ENCODE results near the gene CYSTM1.

CYSTM1 gene

GRCh38 chr5:140131967-140132409 lies 43.0 kb upstream of the CYSTM1 start:
- no peak for DNase-seq (ENCODE audit: low spot score)
- in situ Hi-C loops (cut with MboI; ENCODE audit: low pct_unique_long_range_greater_than_20kb, low sequenced_read_pairs, unreplicated experiment), result no loop called here

GRCh38 chr5:140133514-140134167 lies 41.3 kb upstream of the CYSTM1 start:
- in situ Hi-C loops (cut with MboI; ENCODE audit: low pct_unique_long_range_greater_than_20kb, low sequenced_read_pairs, unreplicated experiment), result no loop called here
- no peak for TF ChIP-seq CTCF (IDR thresholded peaks at IDR 0.05; ENCODE audit: extremely low read depth, insufficient read depth, missing control alignments)
- no peak for DNase-seq (ENCODE audit: low spot score)

More at GRCh38 chr5:140131967-140132409, 43.0 kb upstream of the CYSTM1 start:
- TF ChIP-seq CTCF (IDR thresholded peaks at IDR 0.05; ENCODE audit: extremely low read depth, insufficient read depth, missing control alignments), result no peak

GRCh38 chr5:140134277-140134935 lies 40.6 kb upstream of the CYSTM1 start:
- no peak for DNase-seq (ENCODE audit: low spot score)
- no peak for TF ChIP-seq CTCF (IDR thresholded peaks at IDR 0.05; ENCODE audit: extremely low read depth, insufficient read depth, missing control alignments)
- in situ Hi-C loops (cut with MboI; ENCODE audit: low pct_unique_long_range_greater_than_20kb, low sequenced_read_pairs, unreplicated experiment), result no loop called here

- DNase-seq (ENCODE audit: low spot score), result no peak
- in situ Hi-C loops (cut with MboI; ENCODE audit: low pct_unique_long_range_greater_than_20kb, low sequenced_read_pairs, unreplicated experiment), result no loop called here
- no peak for TF ChIP-seq CTCF (IDR thresholded peaks at IDR 0.05; ENCODE audit: extremely low read depth, insufficient read depth, missing control alignments)
Observed at GRCh38 chr5:140135127-140135526, 39.9 kb upstream of the CYSTM1 start.

GRCh38 chr5:140136624-140137023 lies 38.4 kb upstream of the CYSTM1 start:
- no peak for DNase-seq (ENCODE audit: low spot score)
- no peak for TF ChIP-seq CTCF (IDR thresholded peaks at IDR 0.05; ENCODE audit: extremely low read depth, insufficient read depth, missing control alignments)

GRCh38 chr5:140140435-140140834 lies 34.6 kb upstream of the CYSTM1 start:
- in situ Hi-C loops (cut with MboI; ENCODE audit: low pct_unique_long_range_greater_than_20kb, low sequenced_read_pairs, unreplicated experiment), result no loop called here
- TF ChIP-seq CTCF (IDR thresholded peaks at IDR 0.05; ENCODE audit: extremely low read depth, insufficient read depth, missing control alignments), result no peak
- DNase-seq (ENCODE audit: low spot score), result no peak

More at GRCh38 chr5:140136624-140137023, 38.4 kb upstream of the CYSTM1 start:
- in situ Hi-C loops (cut with MboI; ENCODE audit: low pct_unique_long_range_greater_than_20kb, low sequenced_read_pairs, unreplicated experiment), result no loop called here

All from GM13977 (cell line).